HL-60 (cell line): Measurements from ENCODE around the gene ADAM19.

Experiments
- DNase-seq, 2 experiments: peaks; one replicate each; pipeline ENCODE4 v3.0.0-alpha.2; 2010 to 2020; ENCODE audit warnings: low read depth in 1 of 2, low spot score in 1 of 2
- H3K27ac ChIP-seq: fragments of 250-450 bp; sonication (Bioruptor Pico); replicated peaks from 2 replicates; pipeline ENCODE4 v1.5.1; 2020; ENCODE audit warnings: mild to moderate bottlenecking, moderate library complexity
- H3K27me3 ChIP-seq: fragments of 250-450 bp; sonication (Bioruptor Pico); 2 replicates; pipeline ENCODE4 v1.5.1; 2021; ENCODE audit warnings: mild to moderate bottlenecking, moderate library complexity; ENCODE audit not compliant: insufficient read depth, poor library complexity, severe bottlenecking
- H3K4me3 ChIP-seq: replicated peaks from 2 replicates; pipeline ENCODE4 v1.5.1; 2011; ENCODE audit warnings: mild to moderate bottlenecking, control low read depth, low read length; ENCODE audit not compliant: insufficient read depth
- CTCF ChIP-seq: IDR thresholded peaks from one replicate; pipeline ENCODE4 v1.5.1; 2011; ENCODE audit warnings: low read length, control low read depth, inconsistent platforms; ENCODE audit not compliant: insufficient read depth
- GABPA ChIP-seq: IDR thresholded peaks from 2 replicates; pipeline ENCODE4 v1.6.1; 2012; ENCODE audit warnings: low read depth
- POLR2AphosphoS5 ChIP-seq: IDR thresholded peaks from 2 replicates; pipeline ENCODE4 v1.6.1; 2012; ENCODE audit warnings: low read depth
- REST ChIP-seq: IDR thresholded peaks from 2 replicates; pipeline ENCODE4 v1.6.1; 2012; ENCODE audit warnings: low read depth; ENCODE audit not compliant: insufficient replicate concordance
- SPI1 ChIP-seq: IDR thresholded peaks from 2 replicates; pipeline ENCODE4 v1.6.1; 2012; ENCODE audit warnings: low read depth, mild to moderate bottlenecking, borderline replicate concordance
- long read RNA-seq: library from polyadenylated mRNA; unstranded; transcript quantifications from one replicate; pipeline ENCODE4 v2.0.0, GENCODE V29; 2020

Gene ADAM19
- long read RNA-seq, result 0 reads

GRCh38 chr5:157575381-157576020 is at the start of gene ADAM19:
Gene ADAM19 (minus strand): TSS chr5:157575775. CDS start chr5:157575696, 79 bp downstream.
- no peak within 1 kb of the TSS for H3K27ac ChIP-seq
- H3K4me3 ChIP-seq, result peak within 1 kb of the TSS; percentile 25
- peaks cover 35% of the 10 kb centered on the region for H3K27me3 ChIP-seq
- TF ChIP-seq SPI1 (no peak), REST (no peak), CTCF (no peak), POLR2AphosphoS5 (no peak), GABPA (no peak)
- DNase-seq, result no peak

- H3K4me3 ChIP-seq, result no peak overlapping the region
- TF ChIP-seq SPI1 (no peak), GABPA (no peak), POLR2AphosphoS5 (no peak), REST (no peak), CTCF (no peak)
- H3K27me3 ChIP-seq, result no peaks in the 10 kb centered on the region
- no peak overlapping the region for H3K27ac ChIP-seq
- DNase-seq, result no peak
Observed at GRCh38 chr5:157624144-157624543, 48.6 kb upstream of the ADAM19 start.

- no peak for TF ChIP-seq SPI1
- Histone ChIP-seq H3K27ac (no peak overlapping the region), H3K4me3 (no peak overlapping the region), H3K27me3 (no peaks in the 10 kb centered on the region)
- no peak for DNase-seq
Observed at GRCh38 chr5:157620776-157621175, 45.2 kb upstream of the ADAM19 start.

- no peak for TF ChIP-seq CTCF
- TF ChIP-seq SPI1, result no peak
- no peak for TF ChIP-seq REST
- no peak for TF ChIP-seq GABPA
- no peak for TF ChIP-seq POLR2AphosphoS5
- Histone ChIP-seq H3K27me3 (no peaks in the 10 kb centered on the region), H3K4me3 (no peak overlapping the region), H3K27ac (no peak overlapping the region)
- DNase-seq, result no peak
Observed at GRCh38 chr5:157618191-157618765, 42.7 kb upstream of the ADAM19 start.
